HCT116 (cell line): ENCODE results near the gene SMPX. TPM values are rescaled to one million over a fixed set of nuclear protein-coding genes. Genes with fewer than 3 reads are reported as not detected.

ENCODE experiments used
- ATAC-seq: fragments of 200-7000 bp; cut with Tn5 transposase; 2 replicates; pipeline ENCODE4 v1.9.1; 2020; ENCODE audit warnings: mild to moderate bottlenecking, moderate library complexity
- BruUV-seq: library from RNA; stranded (reverse); fragments of 400-500 nt; replicated peaks from 2 replicates; lab custom pipeline; 2021; lab: Mats Ljungman, UMichigan
- CTCF ChIA-PET: fragments of 300-600 bp; sonication (Branson Sonifier 250); formaldehyde crosslinking; loops from one replicate; lab custom pipeline; 2021; ENCODE audit warnings: antibody characterized with exemption; lab: Charles Lee
- POLR2A ChIA-PET: fragments of 300-600, 350-600 bp; sonication (Branson Sonifier 250); formaldehyde crosslinking; loops from one replicate; lab custom pipeline; 2021; ENCODE audit warnings: antibody characterized with exemption; lab: Charles Lee
- RAD21 ChIA-PET, 2 experiments: fragments of 300-600 bp; sonication (Branson Sonifier 250); formaldehyde crosslinking; loops; one replicate each; lab custom pipeline; 2023; ENCODE audit warnings: low total read pairs in 2 of 2; ENCODE audit not compliant: uncharacterized antibody in 2 of 2, unreplicated experiment in 2 of 2, low non-redundant PET in 1 of 2; lab: Charles Lee
- DNase-seq: peaks from one replicate; pipeline ENCODE4 v3.0.0-alpha.2; 2010; ENCODE audit warnings: low read depth, low spot score
- H2AFZ ChIP-seq: fragments of 200-600 bp; shearing (Covaris generic), sonication (generic); 2 replicates; pipeline ENCODE4 v1.6.1; 2017; ENCODE audit warnings: low read depth, mixed run types, mixed read lengths, antibody characterized with exemption, low read length; ENCODE audit not compliant: poor library complexity, severe bottlenecking
- H3K27ac ChIP-seq: 2 replicates; pipeline ENCODE4 v1.5.1; 2012; ENCODE audit warnings: low read depth, low read length
- H3K27me3 ChIP-seq: fragments of 200-600 bp; sonication (generic); 2 replicates; pipeline ENCODE4 v1.6.1; 2016; ENCODE audit warnings: mixed run types, low read length, mixed read lengths; ENCODE audit not compliant: insufficient read depth
- H3K36me3 ChIP-seq, 2 experiments: fragments of 200-500 bp in 1 of 2; fragments of 200-600 bp in 1 of 2; sonication (Bioruptor generic) in 1 of 2; sonication (generic) in 1 of 2; 2 replicates each; pipeline versions ENCODE4 v1.5.1 to v1.6.1; 2014 to 2016; ENCODE audit warnings: low read length in 2 of 2, inconsistent platforms in 1 of 2, mixed read lengths in 1 of 2, mixed run types in 1 of 2; ENCODE audit not compliant: insufficient read depth in 2 of 2, control insufficient read depth in 1 of 2
- H3K4me1 ChIP-seq, 2 experiments: fragments of 200-600 bp in 1 of 2; sonication (generic) in 1 of 2; 2 replicates each; pipeline versions ENCODE4 v1.5.1 to v1.6.1; 2012 to 2017; ENCODE audit warnings: low read length in 2 of 2, inconsistent platforms in 1 of 2, mild to moderate bottlenecking in 1 of 2, mixed read lengths in 1 of 2, mixed run types in 1 of 2, moderate library complexity in 1 of 2; ENCODE audit not compliant: insufficient read depth in 2 of 2, control insufficient read depth in 1 of 2
- H3K4me2 ChIP-seq: fragments of 200-600 bp; sonication (generic); 2 replicates; pipeline ENCODE4 v1.6.1; 2017; ENCODE audit warnings: mixed run types, low read length, mixed read lengths
- H3K4me3 ChIP-seq, 2 experiments: fragments of 200-600 bp in 1 of 2; sonication (generic) in 1 of 2; replicated peaks in 1 of 2; 2 replicates each; pipeline ENCODE4 v1.5.1; 2011 to 2016; ENCODE audit warnings: low read length in 2 of 2, control low read depth in 1 of 2, low read depth in 1 of 2, mild to moderate bottlenecking in 1 of 2, mixed read lengths in 1 of 2, mixed run types in 1 of 2
- H3K79me2 ChIP-seq: fragments of 200-600 bp; sonication (generic); 2 replicates; pipeline ENCODE4 v1.6.1; 2017; ENCODE audit warnings: mild to moderate bottlenecking, mixed run types, low read length, moderate library complexity, mixed read lengths; ENCODE audit not compliant: insufficient read depth
- H3K9ac ChIP-seq: fragments of 200-600 bp; sonication (generic); 2 replicates; pipeline ENCODE4 v1.6.1; 2016; ENCODE audit warnings: low read length, mixed read lengths
- H3K9me2 ChIP-seq: fragments of 200-600 bp; sonication (generic), shearing (Covaris generic); 2 replicates; pipeline ENCODE4 v1.6.1; 2017; ENCODE audit warnings: mixed run types, mild to moderate bottlenecking, moderate library complexity; ENCODE audit not compliant: insufficient read depth
- H3K9me3 ChIP-seq, 2 experiments: fragments of 200-500 bp in 1 of 2; fragments of 200-600 bp in 1 of 2; sonication (Bioruptor generic) in 1 of 2; sonication (generic) in 1 of 2; 2 replicates each; pipeline ENCODE4 v1.6.1; 2014 to 2017; ENCODE audit warnings: low read length in 2 of 2, mixed read lengths in 2 of 2, inconsistent platforms in 1 of 2, low read depth in 1 of 2, mild to moderate bottlenecking in 1 of 2, mixed run types in 1 of 2, moderate library complexity in 1 of 2; ENCODE audit not compliant: control insufficient read depth in 1 of 2, insufficient read depth in 1 of 2
- H4K20me1 ChIP-seq: fragments of 200-600 bp; sonication (generic), shearing (Covaris generic); 2 replicates; pipeline ENCODE4 v1.6.1; 2017; ENCODE audit warnings: mixed run types, mild to moderate bottlenecking, moderate library complexity; ENCODE audit not compliant: insufficient read depth
- CBX3 ChIP-seq: IDR thresholded peaks from 2 replicates; pipeline ENCODE4 v1.6.1; 2012; ENCODE audit warnings: low read depth
- CEBPB ChIP-seq: IDR thresholded peaks from 2 replicates; pipeline ENCODE4 v1.6.1; 2012; ENCODE audit warnings: low read depth
- EGR1 ChIP-seq: IDR thresholded peaks from 2 replicates; pipeline ENCODE4 v1.6.1; 2012; ENCODE audit warnings: low read depth
- EZH2 ChIP-seq: fragments of 200-600 bp; sonication (generic); IDR thresholded peaks from 2 replicates; pipeline ENCODE4 v1.6.1; 2017; ENCODE audit warnings: antibody characterized with exemption, mixed run types
- EZH2phosphoT487 ChIP-seq: fragments of 200-600 bp; IDR thresholded peaks from 2 replicates; pipeline ENCODE4 v1.6.1; 2018; ENCODE audit warnings: antibody characterized with exemption, borderline replicate concordance
- FOSL1 ChIP-seq: IDR thresholded peaks from 2 replicates; pipeline ENCODE4 v1.6.1; 2012; ENCODE audit warnings: low read depth
- JUND ChIP-seq: IDR thresholded peaks from 2 replicates; pipeline ENCODE4 v1.6.1; 2012
- POLR2A ChIP-seq: IDR thresholded peaks from 2 replicates; pipeline ENCODE4 v1.7.0; 2011; ENCODE audit warnings: borderline replicate concordance; ENCODE audit not compliant: insufficient read depth, insufficient read length; ENCODE audit errors: extremely low read depth
- RAD21 ChIP-seq: IDR thresholded peaks from 2 replicates; pipeline ENCODE4 v1.6.1; 2012; ENCODE audit warnings: low read depth, mild to moderate bottlenecking
- SIN3A ChIP-seq: IDR thresholded peaks from 2 replicates; pipeline ENCODE4 v1.6.1; 2012; ENCODE audit warnings: low read depth
- SP1 ChIP-seq: IDR thresholded peaks from 2 replicates; pipeline ENCODE4 v1.6.1; 2012; ENCODE audit warnings: low read depth
- SRF ChIP-seq: IDR thresholded peaks from 2 replicates; pipeline ENCODE4 v1.6.1; 2012; ENCODE audit warnings: low read depth
- TCF7L2 ChIP-seq: IDR thresholded peaks from 2 replicates; pipeline ENCODE4 v1.7.0; 2011; ENCODE audit warnings: borderline replicate concordance, inconsistent platforms; ENCODE audit not compliant: insufficient read depth, insufficient read length; ENCODE audit errors: extremely low read depth
- YY1 ChIP-seq: IDR thresholded peaks from 2 replicates; pipeline ENCODE4 v1.6.1; 2011; ENCODE audit warnings: low read length, low read depth, moderate library complexity, mild to moderate bottlenecking; ENCODE audit not compliant: insufficient replicate concordance; ENCODE audit errors: extremely low read depth
- ZFX ChIP-seq: fragments of 450-650 bp; IDR thresholded peaks from 2 replicates; pipeline ENCODE4 v1.6.1; 2017
- ZNF274 ChIP-seq: fragments of 200-500 bp; sonication (Bioruptor generic); IDR thresholded peaks from 2 replicates; pipeline ENCODE4 v1.6.1; 2014; ENCODE audit warnings: mild to moderate bottlenecking, low read depth, low read length, inconsistent platforms
- intact Hi-C: fragments of 100-400 bp; cut with micrococcal nuclease; formaldehyde crosslinking; loops from 2 replicates; pipeline ENCODE4 v1.10.0; 2022
- total RNA-seq: library from RNA; stranded (reverse); gene quantifications from one replicate; pipeline ENCODE4 v1.2.1, GENCODE V29; 2021; ENCODE audit not compliant: unreplicated experiment
- TF ChIP-seq, protein P1 (sequence below): IDR thresholded peaks from 2 replicates; pipeline ENCODE4 v1.6.1; 2012
- TF ChIP-seq, protein P2 (sequence below): IDR thresholded peaks from 2 replicates; pipeline ENCODE4 v1.6.1; 2011; ENCODE audit warnings: mild to moderate bottlenecking, low read length, moderate library complexity; ENCODE audit not compliant: insufficient replicate concordance; ENCODE audit errors: extremely low read depth
- TF ChIP-seq, protein P3 (sequence below), 3 experiments: fragments of 200-600 bp in 1 of 3; sonication (generic) in 1 of 3; IDR thresholded peaks in 2 of 3; conservative IDR thresholded peaks in 1 of 3; 2 replicates each; pipeline ENCODE4 v1.5.1; 2012 to 2017; ENCODE audit warnings: low read depth in 2 of 3, low read length in 2 of 3, antibody characterized with exemption in 1 of 3, borderline replicate concordance in 1 of 3, control low read depth in 1 of 3, mild to moderate bottlenecking in 1 of 3, mixed read lengths in 1 of 3, mixed run types in 1 of 3, moderate library complexity in 1 of 3; ENCODE audit not compliant: insufficient read depth in 1 of 3
- TF ChIP-seq, protein P4 (sequence below): IDR thresholded peaks from 2 replicates; pipeline ENCODE4 v1.6.1; 2012; ENCODE audit warnings: low read depth

Gene SMPX
- total RNA-seq, 1 experiment from 2014 or later: 0.59 TPM

DNA sequence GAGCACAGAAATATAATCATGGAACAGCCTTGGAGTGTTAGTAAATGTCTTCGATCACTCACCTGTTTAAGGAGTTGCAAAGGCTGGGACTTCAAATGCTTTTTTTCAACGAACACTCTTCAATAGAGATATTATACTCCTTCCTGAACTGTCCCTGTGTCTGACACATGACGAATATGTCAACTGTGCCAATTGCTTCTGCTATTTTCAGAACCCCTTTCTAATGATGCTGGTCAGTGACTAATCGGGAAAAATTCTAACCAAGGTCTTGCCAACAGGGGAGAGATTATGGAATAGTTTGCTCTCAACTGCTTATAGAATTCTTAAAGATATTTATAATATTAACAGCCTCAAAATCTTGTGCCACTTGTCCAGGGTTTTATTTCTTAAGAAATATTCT lies 91.2 kb downstream of the SMPX start:
- ATAC-seq: no peak
- Histone ChIP-seq H3K4me3 (no peak overlapping the region), H3K36me3 (no peaks in the 10 kb centered on the region), H4K20me1 (no peaks in the 10 kb centered on the region), H3K27ac (no peak overlapping the region), H3K9me3 (no peaks in the 10 kb centered on the region), H3K79me2 (no peaks in the 10 kb centered on the region), H3K4me2 (no peak overlapping the region), H3K27me3 (no peaks in the 10 kb centered on the region)
- POLR2A ChIA-PET: no interaction called here
- intact Hi-C loops: no loop called here
- TF ChIP-seq RAD21: no peak
- no peak for TF ChIP-seq SP1
- TF ChIP-seq ZNF274: no peak
- no peak for TF ChIP-seq POLR2A
- TF ChIP-seq EZH2phosphoT487: no peak
- no peak for TF ChIP-seq SRF
- no peak for TF ChIP-seq YY1
- no peak for TF ChIP-seq ZFX
- no peak for TF ChIP-seq EGR1
- no peak for TF ChIP-seq JUND
- TF ChIP-seq, protein P1, sequence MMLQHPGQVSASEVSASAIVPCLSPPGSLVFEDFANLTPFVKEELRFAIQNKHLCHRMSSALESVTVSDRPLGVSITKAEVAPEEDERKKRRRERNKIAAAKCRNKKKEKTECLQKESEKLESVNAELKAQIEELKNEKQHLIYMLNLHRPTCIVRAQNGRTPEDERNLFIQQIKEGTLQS: no peak
- no peak for TF ChIP-seq CBX3
- TF ChIP-seq FOSL1: no peak
- TF ChIP-seq TCF7L2: no peak
- no peak for TF ChIP-seq EZH2
- TF ChIP-seq CEBPB: no peak
- TF ChIP-seq, protein P2, sequence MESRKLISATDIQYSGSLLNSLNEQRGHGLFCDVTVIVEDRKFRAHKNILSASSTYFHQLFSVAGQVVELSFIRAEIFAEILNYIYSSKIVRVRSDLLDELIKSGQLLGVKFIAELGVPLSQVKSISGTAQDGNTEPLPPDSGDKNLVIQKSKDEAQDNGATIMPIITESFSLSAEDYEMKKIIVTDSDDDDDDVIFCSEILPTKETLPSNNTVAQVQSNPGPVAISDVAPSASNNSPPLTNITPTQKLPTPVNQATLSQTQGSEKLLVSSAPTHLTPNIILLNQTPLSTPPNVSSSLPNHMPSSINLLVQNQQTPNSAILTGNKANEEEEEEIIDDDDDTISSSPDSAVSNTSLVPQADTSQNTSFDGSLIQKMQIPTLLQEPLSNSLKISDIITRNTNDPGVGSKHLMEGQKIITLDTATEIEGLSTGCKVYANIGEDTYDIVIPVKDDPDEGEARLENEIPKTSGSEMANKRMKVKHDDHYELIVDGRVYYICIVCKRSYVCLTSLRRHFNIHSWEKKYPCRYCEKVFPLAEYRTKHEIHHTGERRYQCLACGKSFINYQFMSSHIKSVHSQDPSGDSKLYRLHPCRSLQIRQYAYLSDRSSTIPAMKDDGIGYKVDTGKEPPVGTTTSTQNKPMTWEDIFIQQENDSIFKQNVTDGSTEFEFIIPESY: no peak
- TF ChIP-seq SIN3A: no peak
- TF ChIP-seq, protein P3, sequence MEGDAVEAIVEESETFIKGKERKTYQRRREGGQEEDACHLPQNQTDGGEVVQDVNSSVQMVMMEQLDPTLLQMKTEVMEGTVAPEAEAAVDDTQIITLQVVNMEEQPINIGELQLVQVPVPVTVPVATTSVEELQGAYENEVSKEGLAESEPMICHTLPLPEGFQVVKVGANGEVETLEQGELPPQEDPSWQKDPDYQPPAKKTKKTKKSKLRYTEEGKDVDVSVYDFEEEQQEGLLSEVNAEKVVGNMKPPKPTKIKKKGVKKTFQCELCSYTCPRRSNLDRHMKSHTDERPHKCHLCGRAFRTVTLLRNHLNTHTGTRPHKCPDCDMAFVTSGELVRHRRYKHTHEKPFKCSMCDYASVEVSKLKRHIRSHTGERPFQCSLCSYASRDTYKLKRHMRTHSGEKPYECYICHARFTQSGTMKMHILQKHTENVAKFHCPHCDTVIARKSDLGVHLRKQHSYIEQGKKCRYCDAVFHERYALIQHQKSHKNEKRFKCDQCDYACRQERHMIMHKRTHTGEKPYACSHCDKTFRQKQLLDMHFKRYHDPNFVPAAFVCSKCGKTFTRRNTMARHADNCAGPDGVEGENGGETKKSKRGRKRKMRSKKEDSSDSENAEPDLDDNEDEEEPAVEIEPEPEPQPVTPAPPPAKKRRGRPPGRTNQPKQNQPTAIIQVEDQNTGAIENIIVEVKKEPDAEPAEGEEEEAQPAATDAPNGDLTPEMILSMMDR (IDR thresholded peaks at IDR 0.05 in 2 of 3, conservative IDR thresholded peaks at IDR 0.05 in 1 of 3; ENCODE audit: borderline replicate concordance in 1 of 3, insufficient read depth in 1 of 3, low read depth in 2 of 3, low read length in 2 of 3): no peak
- TF ChIP-seq, protein P4, sequence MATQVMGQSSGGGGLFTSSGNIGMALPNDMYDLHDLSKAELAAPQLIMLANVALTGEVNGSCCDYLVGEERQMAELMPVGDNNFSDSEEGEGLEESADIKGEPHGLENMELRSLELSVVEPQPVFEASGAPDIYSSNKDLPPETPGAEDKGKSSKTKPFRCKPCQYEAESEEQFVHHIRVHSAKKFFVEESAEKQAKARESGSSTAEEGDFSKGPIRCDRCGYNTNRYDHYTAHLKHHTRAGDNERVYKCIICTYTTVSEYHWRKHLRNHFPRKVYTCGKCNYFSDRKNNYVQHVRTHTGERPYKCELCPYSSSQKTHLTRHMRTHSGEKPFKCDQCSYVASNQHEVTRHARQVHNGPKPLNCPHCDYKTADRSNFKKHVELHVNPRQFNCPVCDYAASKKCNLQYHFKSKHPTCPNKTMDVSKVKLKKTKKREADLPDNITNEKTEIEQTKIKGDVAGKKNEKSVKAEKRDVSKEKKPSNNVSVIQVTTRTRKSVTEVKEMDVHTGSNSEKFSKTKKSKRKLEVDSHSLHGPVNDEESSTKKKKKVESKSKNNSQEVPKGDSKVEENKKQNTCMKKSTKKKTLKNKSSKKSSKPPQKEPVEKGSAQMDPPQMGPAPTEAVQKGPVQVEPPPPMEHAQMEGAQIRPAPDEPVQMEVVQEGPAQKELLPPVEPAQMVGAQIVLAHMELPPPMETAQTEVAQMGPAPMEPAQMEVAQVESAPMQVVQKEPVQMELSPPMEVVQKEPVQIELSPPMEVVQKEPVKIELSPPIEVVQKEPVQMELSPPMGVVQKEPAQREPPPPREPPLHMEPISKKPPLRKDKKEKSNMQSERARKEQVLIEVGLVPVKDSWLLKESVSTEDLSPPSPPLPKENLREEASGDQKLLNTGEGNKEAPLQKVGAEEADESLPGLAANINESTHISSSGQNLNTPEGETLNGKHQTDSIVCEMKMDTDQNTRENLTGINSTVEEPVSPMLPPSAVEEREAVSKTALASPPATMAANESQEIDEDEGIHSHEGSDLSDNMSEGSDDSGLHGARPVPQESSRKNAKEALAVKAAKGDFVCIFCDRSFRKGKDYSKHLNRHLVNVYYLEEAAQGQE: no peak
- TF ChIP-seq, all 23 proteins: peak for 0
- no peak overlapping the region for H3K9ac ChIP-seq
- ChIA-PET RAD21 (no interaction called here), CTCF (no interaction called here)
- BruUV-seq: no TSS peak
- no peak for DNase-seq
- no peaks in the 10 kb centered on the region for H3K9me2 ChIP-seq
- no peak overlapping the region for H2AFZ ChIP-seq
- no peaks in the 10 kb centered on the region for H3K4me1 ChIP-seq
